ENCODE data around the gene ZNF324. TPM values are rescaled to one million over a fixed set of nuclear protein-coding genes. Genes with fewer than 3 reads are reported as not detected.
A peak's percentile ranks its signal among the peaks of the same experiment; 100 is the strongest.
"Not testable (repeated sequence)": the region's sequence is repeated elsewhere in the genome, so short reads cannot be mapped to it uniquely, and the experiment has no call there.

The ZNF324 gene
- total RNA-seq, 6 experiments from 2014 or later, result 5.6 to 7.5 (median 6.8) TPM

- no peak for TF ChIP-seq CTCF (IDR thresholded peaks at IDR 0.05)
- no peak overlapping the region for H3K27ac Mint-ChIP-seq
- no peak for DNase-seq
These were observed 16.9 kb downstream of the ZNF324 start for GRCh38 chr19:58483776-58484175.

DNA sequence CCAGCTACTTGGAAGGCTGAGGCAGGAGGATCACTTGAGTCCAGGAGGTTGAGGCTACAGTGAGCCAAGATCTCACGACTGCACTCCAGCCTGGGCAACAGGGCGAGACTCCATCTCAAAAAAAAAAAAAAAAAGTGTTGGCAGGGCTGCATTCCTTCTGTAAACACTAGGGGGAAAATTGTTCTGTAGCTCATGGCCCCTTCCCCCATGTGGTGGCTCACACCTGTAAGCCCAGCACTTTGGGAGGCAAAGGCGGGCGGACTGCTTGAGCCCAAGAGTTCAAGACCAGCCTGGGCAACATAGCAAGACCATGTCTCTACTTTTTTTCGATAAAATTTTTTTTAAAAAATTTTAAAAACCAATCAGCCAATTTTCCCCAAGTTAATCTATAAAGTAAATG lies 17.5 kb downstream of the ZNF324 start:
- not testable (repeated sequence) for H3K4me3 Mint-ChIP-seq; DNase-seq; H3K36me3 Mint-ChIP-seq (ENCODE audit: low read depth); H3K4me1 Mint-ChIP-seq (ENCODE audit: low read depth); H3K9me3 Mint-ChIP-seq; H3K27me3 Mint-ChIP-seq (ENCODE audit: insufficient read depth); H3K27ac Mint-ChIP-seq
- peak; percentile 29; the same call in 1 of the 2 replicates for TF ChIP-seq CTCF (IDR thresholded peaks at IDR 0.05)

More at GRCh38 chr19:58483776-58484175, 16.9 kb downstream of the ZNF324 start:
- H3K36me3 Mint-ChIP-seq (ENCODE audit: low read depth), result no peaks in the 10 kb centered on the region
- H3K27me3 Mint-ChIP-seq (ENCODE audit: insufficient read depth), result no peaks in the 10 kb centered on the region; the same call in 1 of the 2 replicates
- H3K9me3 Mint-ChIP-seq, result no peaks in the 10 kb centered on the region
- no peak overlapping the region for H3K4me3 Mint-ChIP-seq
- H3K4me1 Mint-ChIP-seq (ENCODE audit: low read depth), result no peaks in the 10 kb centered on the region

GRCh38 chr19:58491393-58491792 lies 24.5 kb downstream of the ZNF324 start:
- Mint-ChIP-seq H3K27ac (no peak overlapping the region), H3K27me3 (ENCODE audit: insufficient read depth) (peaks cover 2% of the 10 kb centered on the region; the same call in 1 of the 2 replicates), H3K4me3 (no peak overlapping the region), H3K9me3 (no peaks in the 10 kb centered on the region), H3K36me3 (ENCODE audit: low read depth) (no peaks in the 10 kb centered on the region), H3K4me1 (ENCODE audit: low read depth) (no peaks in the 10 kb centered on the region)
- no peak for TF ChIP-seq CTCF (IDR thresholded peaks at IDR 0.05)
- no peak for DNase-seq

DNA sequence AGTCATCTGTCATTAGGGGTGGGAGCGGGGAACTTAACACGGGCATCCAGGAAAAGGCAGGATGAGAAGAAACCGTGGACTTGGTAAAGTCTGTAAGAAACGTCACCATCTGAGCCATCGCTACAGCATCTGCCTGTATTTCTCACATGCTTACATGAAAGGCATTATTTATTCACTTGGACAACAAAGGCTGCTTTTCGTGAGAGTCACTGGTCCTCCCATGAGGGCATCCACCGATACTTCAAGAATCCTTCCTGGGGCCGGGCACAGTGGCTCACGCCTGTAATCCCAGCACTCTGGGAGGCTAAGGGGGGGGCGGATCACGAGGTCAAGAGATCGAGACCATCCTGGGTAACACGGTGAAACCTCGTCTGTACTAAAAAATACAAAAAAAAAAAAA lies 25.4 kb downstream of the ZNF324 start:
- Mint-ChIP-seq H3K36me3 (ENCODE audit: low read depth) (no peaks in the 10 kb centered on the region), H3K4me3 (no peak overlapping the region), H3K9me3 (no peaks in the 10 kb centered on the region), H3K27me3 (ENCODE audit: insufficient read depth) (peaks cover 3% of the 10 kb centered on the region), H3K27ac (no peak overlapping the region), H3K4me1 (ENCODE audit: low read depth) (no peaks in the 10 kb centered on the region)
- TF ChIP-seq CTCF (IDR thresholded peaks at IDR 0.05), result no peak
- no peak for DNase-seq

DNA sequence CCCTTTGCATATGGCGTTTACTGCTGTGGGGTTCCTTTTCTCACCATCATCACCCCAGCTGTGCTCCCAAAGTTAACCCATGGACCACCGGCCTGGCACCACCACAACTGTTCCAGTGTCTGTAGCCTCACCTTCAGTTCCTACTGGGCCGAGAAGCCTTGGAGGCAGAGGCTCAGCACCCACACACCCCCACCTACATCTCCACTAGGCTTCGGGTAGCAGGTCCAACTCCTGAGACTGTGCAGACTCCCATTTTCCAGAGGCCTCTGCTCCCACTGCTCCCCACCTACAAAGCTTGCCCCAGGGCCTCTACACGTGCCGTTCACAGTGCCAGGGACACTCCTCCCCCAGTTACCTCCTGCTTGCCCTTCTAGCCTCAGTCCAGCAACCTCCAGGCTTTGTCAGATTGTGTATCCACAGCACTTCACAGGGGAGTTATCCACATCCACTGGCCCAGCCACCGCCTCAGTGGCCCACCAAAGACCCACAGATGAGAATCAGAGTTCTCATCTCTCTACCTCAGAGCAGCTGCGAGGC lies 30.8 kb downstream of the ZNF324 start:
- TF ChIP-seq CTCF (IDR thresholded peaks at IDR 0.05), result no peak
- Mint-ChIP-seq H3K27me3 (ENCODE audit: insufficient read depth) (peaks cover 5% of the 10 kb centered on the region), H3K27ac (no peak overlapping the region), H3K4me1 (ENCODE audit: low read depth) (peaks cover 15% of the 10 kb centered on the region), H3K4me3 (no peak overlapping the region), H3K9me3 (peaks cover 4% of the 10 kb centered on the region), H3K36me3 (ENCODE audit: low read depth) (peaks cover 4% of the 10 kb centered on the region)
- DNase-seq, result no peak
